Activated effector memory CD4-positive, alpha-beta T cell treated with anti-CD3 and anti-CD28 coated beads, Interleukin-2, amount 50 U/mL, for 16 hours (primary cell): Measurements from ENCODE around the gene SMLR1.

Experiments
- DNase-seq: peaks from one replicate; pipeline ENCODE4 v3.0.0-alpha.2; 2020

Gene SMLR1

DNA sequence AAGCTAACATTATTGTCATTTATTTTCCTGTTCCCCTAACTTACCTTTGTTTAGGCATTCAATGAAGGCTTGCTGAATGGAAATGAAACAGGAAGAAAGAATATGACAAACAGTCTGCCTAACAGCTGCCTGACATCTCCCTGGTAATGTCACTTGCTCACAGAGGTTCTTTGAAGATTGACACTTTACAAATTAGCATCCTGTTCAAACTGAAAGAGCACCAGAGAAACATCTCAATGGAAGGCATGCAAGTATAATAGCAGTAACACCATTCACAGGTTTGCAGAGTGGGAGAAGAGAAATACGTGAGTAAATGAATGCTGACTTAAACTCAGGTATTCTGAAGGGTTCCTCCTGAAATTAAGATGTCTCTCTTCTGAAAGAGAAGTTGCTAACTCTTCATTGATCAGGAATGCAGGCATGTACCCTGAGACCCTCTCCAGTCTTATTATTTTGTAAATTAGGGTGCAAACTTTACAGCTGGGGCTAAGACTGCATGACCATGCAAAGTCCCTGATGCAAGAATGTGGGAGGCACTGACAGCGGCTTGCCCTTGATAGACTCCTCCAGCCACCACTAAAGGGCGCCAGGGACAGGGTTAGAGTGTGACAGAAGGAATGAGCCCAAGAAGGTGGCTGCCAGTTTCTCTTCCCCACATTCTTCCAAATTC, 1.3 kb upstream of the SMLR1 start:
- no peak for DNase-seq

DNA sequence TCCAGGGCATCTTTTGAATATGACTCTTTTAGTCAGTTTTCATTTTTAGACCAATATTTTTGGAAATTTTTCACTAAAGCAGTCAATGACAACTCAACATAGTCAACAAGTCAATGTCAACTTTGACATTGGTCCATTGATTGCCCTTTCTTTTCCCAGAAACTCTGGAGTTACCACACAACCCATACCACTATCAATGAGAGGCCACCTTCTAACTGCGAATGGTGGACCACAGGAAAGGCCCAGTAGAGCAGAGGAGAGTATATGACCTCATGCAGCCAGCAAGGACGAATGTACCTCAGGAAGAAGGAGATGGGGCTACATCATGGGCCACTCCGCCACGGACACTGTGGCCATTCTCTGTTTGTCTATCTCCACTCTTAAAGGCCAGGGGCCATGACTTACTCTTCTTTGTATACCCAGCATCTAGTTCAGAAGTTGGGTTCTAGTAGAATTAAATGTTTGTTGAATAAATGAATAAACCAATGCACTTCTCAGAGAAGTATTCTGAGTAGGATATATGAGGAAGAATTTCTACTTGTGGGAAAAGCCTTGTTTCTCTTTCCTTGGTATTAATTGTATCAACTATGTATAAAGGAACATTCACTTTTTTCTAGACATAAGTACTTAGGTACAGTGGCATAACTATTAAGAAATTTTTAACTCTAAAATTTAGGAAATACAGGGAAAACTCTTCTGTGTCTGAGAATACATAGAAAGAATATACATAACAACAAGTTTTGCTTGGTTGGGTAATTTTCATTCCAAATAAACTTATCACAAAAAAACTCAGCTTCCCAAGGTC, 562 bp upstream of the SMLR1 start:
- DNase-seq, result no peak

DNA sequence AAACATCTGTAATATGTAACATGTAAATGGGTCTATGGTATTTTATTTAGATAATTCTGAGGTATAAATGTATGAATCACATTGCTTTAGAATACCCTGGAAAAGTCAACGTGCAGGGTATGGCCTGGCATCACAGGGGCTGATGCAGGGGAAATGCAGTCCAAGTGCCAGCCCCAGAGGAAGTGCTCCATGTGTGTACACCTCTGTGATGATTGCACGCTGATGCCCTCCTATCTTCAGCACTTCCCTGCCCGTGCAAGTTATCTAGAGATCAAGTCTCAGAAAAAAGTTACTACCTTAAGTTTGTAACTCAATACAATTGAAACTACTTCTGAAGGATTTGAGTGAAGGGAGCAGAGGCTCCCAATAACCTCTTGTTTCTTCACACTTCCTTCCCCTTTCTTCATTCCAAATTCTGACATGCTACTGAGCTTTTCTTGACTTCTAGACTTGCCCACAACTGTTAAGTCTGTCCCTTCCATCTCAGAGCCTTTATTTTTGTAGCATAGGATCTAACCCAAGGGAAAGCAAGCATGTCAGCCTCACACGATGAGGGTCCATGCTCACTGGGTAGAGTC, 2.2 kb downstream of the SMLR1 start:
- no peak for DNase-seq

DNA sequence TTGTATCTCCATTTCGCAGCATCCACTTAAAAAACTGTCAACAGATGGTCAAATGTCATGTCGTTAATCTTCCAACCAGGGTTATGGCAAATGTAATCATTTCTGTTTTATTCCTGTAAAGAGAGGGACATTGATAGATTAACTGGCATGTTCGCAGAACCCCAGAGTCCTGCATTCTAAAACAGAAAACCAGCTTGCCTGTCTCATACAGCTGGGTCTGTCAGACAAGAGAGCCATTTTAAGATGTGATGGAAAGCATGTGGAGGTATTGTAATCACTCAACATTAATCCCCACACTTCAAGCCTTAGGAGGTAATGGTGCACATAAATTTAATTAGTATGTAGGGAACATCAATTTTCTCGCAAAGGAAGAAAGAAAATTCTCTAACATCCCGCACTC, 4.4 kb downstream of the SMLR1 start:
- DNase-seq, result no peak

DNA sequence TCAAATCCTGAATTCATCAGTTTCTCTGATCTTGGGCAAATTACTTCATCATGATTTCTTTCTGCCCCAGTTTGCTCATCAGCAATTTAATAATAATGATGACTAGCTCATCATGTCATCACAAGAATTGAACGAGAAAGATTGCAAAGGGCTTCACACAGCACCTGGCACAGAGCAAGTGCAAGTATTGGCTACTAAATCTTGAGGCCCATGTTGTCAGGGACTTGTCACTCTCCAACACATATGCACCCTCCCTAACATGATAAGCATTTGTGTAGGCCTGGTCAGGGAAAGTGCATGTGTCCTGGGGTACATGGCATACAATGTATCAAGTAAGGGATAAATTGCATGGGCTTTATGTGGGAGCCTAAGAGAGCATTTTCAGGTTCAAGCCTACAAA, 6.4 kb downstream of the SMLR1 start:
- DNase-seq, result no peak

DNA sequence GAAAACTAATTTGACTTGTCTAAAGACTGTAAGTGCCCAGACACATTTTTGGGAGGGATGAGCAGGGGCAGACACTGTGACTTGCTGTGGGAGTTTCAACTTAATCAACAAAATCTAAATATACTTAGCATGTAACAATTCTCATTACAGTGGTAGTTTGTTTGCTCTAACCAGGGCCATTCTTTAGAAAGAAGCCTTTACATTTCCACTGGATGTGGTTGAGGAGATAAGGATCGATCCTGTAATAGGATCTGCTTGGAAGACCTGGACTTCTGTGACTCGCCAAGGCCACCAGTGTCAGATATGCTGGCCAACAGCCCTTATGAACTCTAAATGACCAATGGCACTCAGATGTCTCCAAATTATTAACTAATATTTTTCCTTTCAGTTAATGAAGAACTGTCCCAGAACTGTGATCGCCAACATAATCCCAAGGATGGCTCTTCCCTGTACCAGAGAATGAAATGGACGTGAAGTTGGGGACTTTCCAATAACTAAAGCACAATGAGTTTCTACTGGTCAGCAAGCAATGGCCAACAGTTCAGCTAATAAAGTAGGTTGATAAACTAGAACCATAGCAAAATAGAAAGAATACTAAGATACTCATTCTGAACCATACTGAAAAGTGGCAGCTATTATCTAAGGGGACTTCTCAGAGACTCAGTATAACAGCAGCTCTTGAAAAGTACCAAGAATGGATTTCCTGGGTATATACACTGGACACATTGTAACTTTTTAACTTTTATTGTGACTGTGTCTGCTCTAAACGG, 7.5 kb downstream of the SMLR1 start:
- DNase-seq, result no peak

DNA sequence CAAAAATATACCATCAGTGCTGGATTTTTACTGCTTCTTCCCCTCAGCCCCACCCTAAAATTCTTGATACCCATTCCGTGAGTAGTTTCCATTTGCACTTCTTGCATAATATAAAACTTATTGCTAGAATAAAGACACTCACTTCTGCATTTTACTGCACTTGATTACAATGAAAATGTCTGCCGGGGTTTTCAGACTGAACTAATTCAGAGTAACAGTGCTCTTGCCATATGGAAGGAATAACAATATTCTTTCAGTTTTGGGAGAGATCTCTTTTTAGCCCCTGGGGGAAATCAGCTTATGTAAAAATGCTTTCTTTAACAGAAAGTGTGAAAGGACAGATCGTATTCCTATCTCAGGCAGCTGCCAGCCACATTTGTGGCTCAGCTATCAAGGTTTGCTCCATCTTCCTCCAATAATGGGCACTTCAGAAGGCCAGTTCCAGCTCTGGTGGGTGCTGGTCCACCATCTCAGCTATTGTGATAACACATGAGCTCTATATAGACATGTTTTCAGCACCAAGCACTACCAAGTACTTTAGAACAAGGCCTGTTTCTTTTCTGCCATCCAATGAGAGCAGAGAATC, 8.9 kb downstream of the SMLR1 start:
- no peak for DNase-seq

DNA sequence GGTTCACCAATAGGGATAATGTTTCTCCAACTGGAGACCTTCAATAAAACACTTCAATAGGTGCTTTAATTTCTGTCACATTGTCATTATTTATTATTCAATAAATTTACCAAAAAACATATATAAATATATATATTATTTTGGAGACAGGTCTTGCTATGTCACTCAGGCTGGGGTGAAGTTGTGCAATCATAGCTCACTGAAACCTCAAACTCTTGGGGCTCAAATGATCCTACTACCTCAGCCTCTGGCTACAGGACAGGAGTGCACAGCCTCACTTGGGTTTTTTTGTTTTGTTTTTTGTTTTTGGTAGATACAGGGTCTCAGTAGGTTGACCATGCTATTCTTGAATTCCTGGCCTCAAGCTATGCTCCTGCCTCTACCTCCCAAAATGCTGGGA, 9.9 kb downstream of the SMLR1 start:
- DNase-seq, result no peak

DNA sequence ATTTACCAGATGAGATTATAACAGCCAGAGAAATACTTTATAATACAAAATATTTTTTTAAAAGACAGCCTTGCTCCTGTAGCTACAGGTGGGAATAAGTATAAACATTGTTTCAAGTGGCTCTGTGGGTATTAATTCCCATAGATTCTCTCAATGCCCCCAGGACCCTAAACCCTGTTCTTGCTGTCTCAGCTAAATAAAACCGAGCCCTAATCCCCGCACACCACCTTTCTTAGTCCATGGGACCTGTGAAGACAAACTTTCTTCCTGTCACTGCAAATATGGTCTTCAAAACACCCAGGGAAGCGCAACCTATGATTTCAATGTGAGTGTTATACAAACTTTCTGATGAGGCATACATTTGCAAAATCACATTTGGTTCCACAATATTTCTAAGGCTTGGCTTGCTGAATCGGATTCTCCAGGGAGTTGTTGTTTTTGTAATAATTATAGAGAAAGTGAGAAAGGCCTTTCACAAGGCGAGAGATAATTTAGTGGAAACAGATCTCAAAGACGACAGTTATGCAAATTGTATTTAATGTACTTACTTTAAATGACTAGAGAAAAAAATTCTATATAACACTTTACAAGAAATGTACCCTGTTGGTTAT, 11.1 kb downstream of the SMLR1 start:
- no peak for DNase-seq

DNA sequence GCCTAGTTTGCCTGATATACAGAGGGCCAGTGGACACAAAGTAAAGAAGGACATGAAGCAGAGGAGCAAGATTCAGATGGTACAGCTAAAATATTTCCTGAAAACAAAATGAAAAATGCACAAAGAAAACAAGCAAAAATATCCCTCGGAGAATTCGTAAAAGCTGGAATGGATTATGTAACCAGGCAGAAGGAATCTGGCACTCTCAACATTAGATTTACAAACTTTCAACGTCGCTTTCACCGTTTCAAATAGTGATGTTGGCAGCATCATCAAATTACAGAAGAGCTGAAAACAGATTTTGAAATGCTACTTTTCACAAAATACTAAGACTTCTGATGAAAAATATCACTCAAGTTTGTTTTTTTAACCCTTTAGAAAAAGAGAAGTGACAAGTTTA, 11.7 kb downstream of the SMLR1 start:
- no peak for DNase-seq

DNA sequence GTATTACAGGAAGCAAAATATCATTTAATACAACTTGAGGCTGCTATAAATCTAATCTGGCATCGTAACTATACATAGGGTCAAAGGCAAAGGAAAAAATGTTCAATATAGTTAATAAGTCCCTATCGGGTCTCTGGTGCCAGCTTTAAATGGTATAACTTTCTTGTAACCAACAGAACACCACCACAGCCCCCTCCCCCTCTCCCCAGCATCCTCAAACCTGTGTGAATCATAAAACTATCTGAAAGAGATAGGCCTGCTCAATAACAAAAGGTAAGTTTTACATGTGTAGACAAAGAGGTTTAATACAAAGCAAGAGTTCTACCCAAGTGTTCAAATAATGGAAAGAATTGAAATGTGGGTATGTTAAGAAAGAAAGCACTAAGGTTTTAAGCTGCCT, 12.2 kb downstream of the SMLR1 start:
- no peak for DNase-seq

DNA sequence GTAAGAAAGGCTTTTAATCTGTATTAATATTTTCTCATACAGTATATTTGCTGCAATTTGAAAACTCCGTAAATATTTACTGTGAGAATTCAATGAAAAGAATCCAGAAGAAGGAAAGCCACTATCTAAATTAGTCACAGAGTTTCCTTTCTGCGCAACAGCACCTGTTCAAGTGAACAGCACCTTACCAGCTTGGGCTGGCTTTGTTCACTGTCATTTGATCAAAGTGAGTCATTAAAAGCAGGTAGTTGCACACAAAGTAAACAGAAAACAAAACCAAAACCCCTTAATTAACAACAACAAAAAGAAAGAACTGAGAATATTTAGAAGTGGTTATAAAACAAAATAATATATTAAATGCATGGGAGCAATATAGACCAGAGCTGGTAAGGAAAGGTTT, 12.8 kb downstream of the SMLR1 start:
- DNase-seq, result no peak

DNA sequence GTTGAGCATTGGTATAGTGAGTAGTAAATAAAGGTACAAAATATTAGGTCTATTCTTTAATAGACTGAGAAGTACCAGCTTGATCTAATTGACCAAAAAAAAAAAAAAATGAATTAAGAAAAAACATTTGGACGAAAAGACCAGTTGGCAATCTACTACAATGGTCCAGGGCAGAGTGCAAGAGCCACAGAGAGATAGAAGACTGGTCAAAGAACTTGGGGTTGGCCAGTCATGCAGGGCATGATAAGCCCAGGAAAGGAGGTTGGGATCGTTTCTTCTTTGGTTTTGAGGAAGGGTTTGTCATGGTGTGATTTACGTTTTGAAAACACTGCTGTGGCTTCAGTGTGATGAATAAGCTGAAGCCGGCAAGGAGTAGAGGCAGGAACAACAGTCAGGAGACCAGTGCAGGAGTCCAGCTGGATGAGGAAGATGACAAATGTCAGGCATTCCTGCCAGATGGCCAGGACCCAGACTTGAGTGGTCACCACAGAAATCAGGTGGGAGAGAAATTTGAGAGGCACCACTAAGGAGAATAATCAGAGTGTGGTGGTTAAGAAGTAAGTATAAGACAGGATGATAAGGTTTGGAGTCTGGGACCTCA, 14.0 kb downstream of the SMLR1 start:
- DNase-seq, result no peak

DNA sequence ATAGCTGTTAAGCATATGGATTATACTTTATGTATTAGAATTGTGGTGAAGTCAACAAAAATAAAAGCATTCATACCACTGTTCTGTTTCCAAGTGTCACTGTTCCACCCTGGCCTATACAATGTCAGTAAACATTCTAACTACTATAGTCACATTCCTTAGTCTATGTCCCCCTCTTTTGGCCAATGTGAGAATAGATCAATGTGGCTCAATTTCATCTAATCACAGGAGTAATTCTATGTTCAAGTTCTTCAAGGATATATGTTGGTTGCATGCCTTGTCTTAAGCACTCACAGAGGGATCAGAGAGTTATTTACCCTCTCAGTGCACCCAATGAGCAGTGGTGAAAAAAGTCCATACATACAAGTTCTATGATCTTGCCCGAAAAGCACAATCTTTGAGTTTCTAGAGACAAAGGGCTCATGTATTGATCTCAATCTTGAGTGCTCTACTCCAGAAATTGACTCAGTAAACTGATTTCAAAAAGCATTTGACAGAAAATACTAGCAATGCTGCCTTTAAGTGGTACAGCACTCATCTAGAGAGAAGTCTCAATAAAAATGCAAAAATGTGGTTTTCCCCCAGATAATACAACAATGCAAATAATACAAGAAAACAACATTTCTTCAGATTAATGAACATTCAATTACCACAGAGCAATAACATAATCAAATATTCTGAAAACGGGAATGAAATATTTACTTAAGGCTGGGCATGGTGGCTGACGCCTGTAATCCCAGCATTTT, 16.5 kb downstream of the SMLR1 start:
- DNase-seq, result no peak

DNA sequence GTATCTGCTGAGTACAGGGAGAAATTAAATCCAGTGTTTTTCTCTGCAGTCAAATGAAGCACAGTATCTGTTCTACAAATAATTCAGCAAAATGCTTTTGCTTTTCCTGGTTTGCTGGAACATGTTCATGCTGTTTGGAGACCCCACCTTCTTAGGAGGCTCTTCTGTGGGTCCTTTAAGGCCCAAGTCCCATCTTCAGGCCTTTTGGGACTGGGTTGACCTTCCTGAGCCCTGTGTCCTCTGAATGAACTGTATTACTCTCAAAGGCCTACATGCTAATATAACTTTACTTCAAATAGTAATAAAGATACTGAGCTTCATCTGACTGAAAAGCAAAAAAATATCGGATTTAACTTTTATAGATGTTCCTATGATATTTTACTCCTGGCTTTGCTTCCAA, 19.3 kb downstream of the SMLR1 start:
- no peak for DNase-seq

DNA sequence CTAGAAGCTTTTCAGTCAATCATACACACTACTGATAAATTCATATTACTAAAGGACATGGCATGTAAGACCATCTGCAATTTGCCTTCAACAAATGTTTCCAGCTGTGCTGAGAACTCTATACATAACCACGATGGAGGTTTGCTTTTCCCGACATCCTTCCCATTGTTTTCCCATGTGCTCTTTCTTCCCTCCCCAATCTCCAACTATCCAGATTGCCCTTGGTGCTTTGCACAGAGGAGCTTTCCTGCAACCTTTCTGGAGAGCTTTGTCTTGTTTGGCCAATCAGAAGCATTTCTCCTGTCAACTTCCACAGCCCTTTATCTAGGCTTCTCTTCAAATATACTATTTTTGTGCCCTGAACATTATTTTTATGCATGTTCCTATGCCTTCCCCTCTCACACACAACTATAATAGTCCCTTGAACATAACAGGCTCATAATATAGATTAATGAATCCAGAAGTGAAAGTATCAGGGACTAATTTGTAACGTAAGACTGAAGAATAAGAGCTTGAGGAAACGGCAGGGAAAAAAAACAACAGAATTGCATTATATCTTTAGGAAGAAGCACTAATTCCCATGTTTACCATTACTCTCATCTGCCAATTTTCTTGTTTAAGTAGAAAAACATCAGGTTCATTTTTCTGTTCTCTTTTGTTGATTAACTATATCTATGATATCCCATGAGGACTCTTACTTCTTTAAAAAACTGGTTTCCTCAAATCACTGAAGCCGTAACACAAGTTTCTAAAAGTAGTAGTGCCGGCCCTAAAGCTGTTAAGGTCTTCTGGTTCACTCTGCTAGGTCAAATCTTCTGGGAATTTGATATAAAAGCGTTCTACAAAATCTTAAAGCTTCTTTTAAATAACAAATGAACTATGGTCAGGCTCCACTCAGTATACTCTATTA, 20.1 kb downstream of the SMLR1 start:
- DNase-seq, result no peak

DNA sequence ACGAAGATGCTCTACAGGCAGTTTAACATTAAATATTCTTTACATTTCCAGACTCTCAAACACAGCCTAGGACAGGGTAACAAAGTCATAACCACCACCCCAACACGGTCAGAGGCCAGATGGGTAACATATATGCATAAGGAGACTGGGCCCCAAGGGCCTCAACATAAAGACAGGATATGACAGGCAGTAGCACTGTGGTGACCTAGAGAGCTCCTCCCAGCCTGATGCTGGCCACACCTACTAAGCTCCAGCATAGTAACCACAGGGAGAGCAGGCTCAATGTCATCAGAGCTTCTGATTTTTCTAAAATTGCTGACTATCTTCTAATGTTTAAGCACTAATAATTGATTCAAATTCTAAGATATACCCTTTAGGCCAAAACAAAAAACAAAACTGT, 21.7 kb downstream of the SMLR1 start:
- peak; percentile 63 for DNase-seq

DNA sequence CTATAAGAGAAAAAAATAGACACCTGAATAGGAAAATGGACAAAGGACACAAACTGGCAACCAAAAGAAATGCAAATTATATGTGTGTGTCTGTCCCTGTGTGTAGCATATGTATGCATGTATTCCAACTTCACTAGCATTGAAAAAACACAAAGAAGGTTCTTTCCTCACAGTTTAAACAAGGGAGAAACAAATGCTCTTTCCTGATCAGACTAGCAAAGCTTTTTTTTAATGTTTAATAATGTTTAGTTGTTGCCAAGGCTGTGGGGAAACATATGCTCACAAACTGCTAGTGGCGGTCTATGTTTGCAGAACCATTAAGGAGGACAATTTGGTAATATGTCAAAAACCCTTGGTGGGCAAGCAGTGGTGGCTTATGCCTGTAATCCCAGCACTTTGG, 22.4 kb downstream of the SMLR1 start:
- no peak for DNase-seq

DNA sequence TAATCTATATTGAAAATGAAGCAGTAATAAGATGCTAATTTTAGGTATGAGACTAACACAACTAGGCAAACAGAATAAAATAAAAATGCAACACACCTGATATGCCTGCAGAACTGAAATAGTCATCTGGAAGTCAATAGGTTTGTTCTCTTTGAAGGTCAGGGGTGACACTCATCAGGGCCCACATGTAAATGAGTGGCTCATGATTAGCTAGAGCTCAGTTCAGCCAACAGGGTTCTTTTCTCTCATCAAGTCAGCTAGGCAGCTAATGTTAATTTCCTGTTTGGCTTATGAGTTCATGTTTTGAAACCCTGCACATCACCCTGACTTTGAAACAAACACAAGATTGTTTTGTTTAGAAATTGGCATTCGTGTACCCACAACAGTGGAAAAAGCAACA, 23.8 kb downstream of the SMLR1 start:
- DNase-seq, result no peak

DNA sequence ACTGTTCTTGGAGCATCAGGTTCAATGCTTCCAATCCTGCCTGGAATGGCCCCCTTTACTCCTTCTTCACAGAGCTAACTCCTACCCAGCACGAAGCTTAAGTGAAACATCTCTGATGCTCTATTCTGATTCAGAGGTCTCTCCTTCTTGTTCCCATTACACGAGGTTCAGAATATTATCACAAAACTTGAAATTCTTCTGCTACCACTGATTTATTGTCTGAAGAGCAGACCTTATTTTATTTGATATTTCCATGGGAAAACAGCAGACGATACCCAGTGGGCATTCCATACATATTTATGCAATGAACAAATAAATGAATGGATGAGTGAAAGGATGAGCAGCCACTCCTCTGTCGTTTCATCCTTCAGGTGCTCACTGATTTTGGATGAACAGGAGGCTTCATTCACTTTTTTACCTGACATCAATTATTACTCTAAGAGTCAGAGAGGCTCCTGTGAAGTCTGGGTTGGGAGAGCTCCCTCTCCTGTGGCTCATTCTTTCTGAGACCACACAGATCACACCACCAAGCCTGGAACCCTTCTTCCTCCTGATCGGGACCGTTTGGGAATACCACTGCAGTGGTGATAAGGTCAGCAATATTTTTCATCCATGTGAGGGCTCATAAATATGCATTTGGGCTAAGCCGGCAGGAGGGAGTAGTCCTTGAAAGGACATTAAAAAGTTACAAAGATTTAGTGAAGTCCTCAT, 25.8 kb downstream of the SMLR1 start:
- DNase-seq, result no peak
